HS-27A (cell line): ENCODE results near the gene NOP14.

Experiments
- DNase-seq: peaks from one replicate; pipeline ENCODE4 v3.0.0-alpha.2; 2012; ENCODE audit warnings: low read depth, missing footprints

Gene NOP14

GRCh38 chr4:2914256-2915126 is 48.7 kb downstream of the NOP14 start:
- no peak for DNase-seq

- DNase-seq: no peak
These were observed 50.0 kb downstream of the NOP14 start for GRCh38 chr4:2913168-2913567.

GRCh38 chr4:2911868-2912267 is 51.3 kb downstream of the NOP14 start:
- DNase-seq: no peak

GRCh38 chr4:2910409-2910808 is 52.8 kb downstream of the NOP14 start:
- no peak for DNase-seq

GRCh38 chr4:2909583-2909982 is 53.6 kb downstream of the NOP14 start:
- no peak for DNase-seq

GRCh38 chr4:2908686-2909085 is 54.5 kb downstream of the NOP14 start:
- DNase-seq: no peak

GRCh38 chr4:2907706-2908293 is 55.4 kb downstream of the NOP14 start:
- no peak for DNase-seq

GRCh38 chr4:2907226-2907625 is 56.0 kb downstream of the NOP14 start:
- DNase-seq: no peak

GRCh38 chr4:2906218-2906617 is 57.0 kb downstream of the NOP14 start:
- no peak for DNase-seq

- no peak for DNase-seq
These were observed 57.7 kb downstream of the NOP14 start for GRCh38 chr4:2905544-2905943.

- no peak for DNase-seq
These were observed 61.1 kb downstream of the NOP14 start for GRCh38 chr4:2902126-2902525.

GRCh38 chr4:2901186-2901585 is 62.0 kb downstream of the NOP14 start:
- no peak for DNase-seq

GRCh38 chr4:2900741-2901140 is 62.5 kb downstream of the NOP14 start:
- DNase-seq: no peak

GRCh38 chr4:2898001-2898400 is 65.2 kb downstream of the NOP14 start:
- DNase-seq: no peak

GRCh38 chr4:2893772-2894171 is 69.4 kb downstream of the NOP14 start:
- no peak for DNase-seq

GRCh38 chr4:2891294-2891693 is 71.9 kb downstream of the NOP14 start:
- DNase-seq: no peak

- DNase-seq: no peak
These were observed 74.3 kb downstream of the NOP14 start for GRCh38 chr4:2888886-2889285.
